ENCODE measurements around the gene AKR1C2.
"Not testable (repeated sequence)": the region's sequence is repeated elsewhere in the genome, so short reads cannot be mapped to it uniquely, and the experiment has no call there.

GRCh38 chr10:4951512-4952162, 52.0 kb downstream of the AKR1C2 start:
- not testable (repeated sequence) for TF ChIP-seq CTCF (conservative IDR thresholded peaks at IDR 0.05; ENCODE audit: low read depth, low read length); EZH2 (IDR thresholded peaks at IDR 0.05; ENCODE audit: borderline replicate concordance, low read depth, low read length, poor library complexity, severe bottlenecking)
